NCI-H2107 (cell line): ENCODE data around the gene NDUFA1.
"Not testable (repeated sequence)": the region's sequence is repeated elsewhere in the genome, so short reads cannot be mapped to it uniquely, and the experiment has no call there.

ENCODE experiments used
- DNase-seq: peaks from one replicate; lab custom pipeline; 2025; lab: John Stamatoyannopoulos, UW

The NDUFA1 gene

GRCh38 chrX:119871599-119872395, at the start of gene NDUFA1, which contains the start of gene RNF113A:
NDUFA1 (plus strand) TSS chrX:119871832; CDS start chrX:119871912, 80 bp downstream.
RNF113A (minus strand) TSS chrX:119871733; CDS start chrX:119871613, 120 bp downstream.
- DNase-seq: peak; percentile 87

- DNase-seq: not testable (repeated sequence)
These were observed 47.4 kb upstream of the NDUFA1 start for GRCh38 chrX:119824221-119824620.

- DNase-seq: no peak
These were observed 45.2 kb upstream of the NDUFA1 start for GRCh38 chrX:119826399-119826959.

- DNase-seq: no peak
These were observed 43.2 kb upstream of the NDUFA1 start for GRCh38 chrX:119828446-119828845.

GRCh38 chrX:119833905-119834304, 37.7 kb upstream of the NDUFA1 start:
- no peak for DNase-seq

GRCh38 chrX:119852382-119853353, 19.0 kb upstream of the NDUFA1 start, which contains the start of gene UPF3B:
UPF3B (minus strand) TSS chrX:119852963; CDS start chrX:119852928, 35 bp downstream.
- DNase-seq: peak; percentile 98

GRCh38 chrX:119853444-119853843, 18.2 kb upstream of the NDUFA1 start:
- DNase-seq: no peak

- no peak for DNase-seq
These were observed 953 bp upstream of the NDUFA1 start for GRCh38 chrX:119870626-119871131.

GRCh38 chrX:119871245-119871598, 410 bp upstream of the NDUFA1 start:
- DNase-seq: no peak

GRCh38 chrX:119878740-119879139, 7.1 kb downstream of the NDUFA1 start:
- no peak for DNase-seq

- peak; percentile 9 for DNase-seq
These were observed 8.4 kb downstream of the NDUFA1 start for GRCh38 chrX:119880076-119880475.

GRCh38 chrX:119880552-119881437, 9.2 kb downstream of the NDUFA1 start:
- peak; percentile 25 for DNase-seq

- no peak for DNase-seq
These were observed 14.2 kb downstream of the NDUFA1 start for GRCh38 chrX:119885554-119886428.

GRCh38 chrX:119887721-119888425, 16.2 kb downstream of the NDUFA1 start:
- no peak for DNase-seq

- DNase-seq: not testable (repeated sequence)
These were observed 19.0 kb downstream of the NDUFA1 start for GRCh38 chrX:119890626-119891025.

- not testable (repeated sequence) for DNase-seq
These were observed 20.5 kb downstream of the NDUFA1 start for GRCh38 chrX:119891961-119892692.

GRCh38 chrX:119895843-119896326, 24.3 kb downstream of the NDUFA1 start, which contains the start of gene AKAP14:
AKAP14 (plus strand) TSS chrX:119895893; CDS start chrX:119903224, 7,331 bp downstream.
- no peak for DNase-seq

GRCh38 chrX:119899125-119899524, 27.5 kb downstream of the NDUFA1 start:
- no peak for DNase-seq
